Coronary artery (tissue), 2 donors: Measurements from ENCODE around the gene TTC34.
"Not testable (repeated sequence)": the region's sequence is repeated elsewhere in the genome, so short reads cannot be mapped to it uniquely, and the experiment has no call there.

Experiments used
- DNase-seq: peaks from one replicate; pipeline ENCODE4 v3.0.0-alpha.2; 2017; ENCODE audit warnings: low spot score
- H3K27ac ChIP-seq, 2 donors: fragments of 200-600 bp; sonication (generic); one replicate each; pipeline ENCODE4 v1.5.1; 2016 to 2019
- H3K4me3 ChIP-seq: fragments of 200-600 bp; sonication (generic); 2 replicates; pipeline ENCODE4 v1.5.1; 2016; ENCODE audit warnings: mild to moderate bottlenecking, moderate library complexity
- TF ChIP-seq, protein P1 (sequence below): fragments of 200-600 bp; sonication (generic); IDR thresholded peaks from one replicate; pipeline ENCODE4 v1.5.1; 2019; ENCODE audit warnings: antibody characterized with exemption

TTC34 gene

DNA sequence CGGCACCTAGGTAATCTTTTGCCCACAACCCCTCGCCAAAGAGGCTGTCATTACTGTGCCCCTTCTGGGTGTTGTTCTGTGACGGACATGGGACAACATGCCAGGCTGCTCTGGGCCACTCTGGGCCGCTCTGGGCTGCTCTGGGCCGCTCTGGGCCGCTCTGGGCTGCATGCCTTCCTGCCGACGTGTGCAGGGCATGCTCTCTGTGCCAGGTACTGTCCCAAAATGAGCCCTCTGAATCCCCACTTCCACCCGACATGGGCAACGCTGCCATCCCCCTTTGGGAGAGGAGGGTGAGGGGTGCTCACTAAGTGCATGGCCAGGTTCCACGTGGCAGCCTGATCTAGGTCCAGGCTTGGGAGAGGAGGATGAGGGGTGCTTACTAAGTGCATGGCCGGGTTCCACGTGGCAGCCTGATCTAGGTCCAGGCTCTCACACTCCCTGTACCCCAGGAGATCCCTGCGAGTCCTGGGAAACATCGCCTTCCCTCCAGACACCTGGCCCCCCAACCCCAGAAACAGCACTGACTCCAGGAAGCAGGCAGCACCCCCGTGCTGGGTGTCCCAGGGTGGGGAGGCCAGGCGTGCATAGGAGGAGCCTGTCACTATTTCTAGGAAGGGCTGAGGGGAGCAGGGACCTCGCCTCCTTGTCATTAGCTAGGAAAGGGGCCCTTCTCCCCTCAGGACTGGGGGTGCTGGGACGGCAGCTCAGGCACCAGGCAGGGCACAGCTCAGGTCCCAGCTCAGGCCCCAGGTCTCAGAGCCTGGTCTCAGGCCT is 16.5 kb downstream of the TTC34 start:
- H3K4me3 ChIP-seq, result no peak overlapping the region
- H3K27ac ChIP-seq, result no peak overlapping the region
- TF ChIP-seq, protein P1, sequence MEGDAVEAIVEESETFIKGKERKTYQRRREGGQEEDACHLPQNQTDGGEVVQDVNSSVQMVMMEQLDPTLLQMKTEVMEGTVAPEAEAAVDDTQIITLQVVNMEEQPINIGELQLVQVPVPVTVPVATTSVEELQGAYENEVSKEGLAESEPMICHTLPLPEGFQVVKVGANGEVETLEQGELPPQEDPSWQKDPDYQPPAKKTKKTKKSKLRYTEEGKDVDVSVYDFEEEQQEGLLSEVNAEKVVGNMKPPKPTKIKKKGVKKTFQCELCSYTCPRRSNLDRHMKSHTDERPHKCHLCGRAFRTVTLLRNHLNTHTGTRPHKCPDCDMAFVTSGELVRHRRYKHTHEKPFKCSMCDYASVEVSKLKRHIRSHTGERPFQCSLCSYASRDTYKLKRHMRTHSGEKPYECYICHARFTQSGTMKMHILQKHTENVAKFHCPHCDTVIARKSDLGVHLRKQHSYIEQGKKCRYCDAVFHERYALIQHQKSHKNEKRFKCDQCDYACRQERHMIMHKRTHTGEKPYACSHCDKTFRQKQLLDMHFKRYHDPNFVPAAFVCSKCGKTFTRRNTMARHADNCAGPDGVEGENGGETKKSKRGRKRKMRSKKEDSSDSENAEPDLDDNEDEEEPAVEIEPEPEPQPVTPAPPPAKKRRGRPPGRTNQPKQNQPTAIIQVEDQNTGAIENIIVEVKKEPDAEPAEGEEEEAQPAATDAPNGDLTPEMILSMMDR, result no peak
- DNase-seq, result peak; percentile 54

DNA sequence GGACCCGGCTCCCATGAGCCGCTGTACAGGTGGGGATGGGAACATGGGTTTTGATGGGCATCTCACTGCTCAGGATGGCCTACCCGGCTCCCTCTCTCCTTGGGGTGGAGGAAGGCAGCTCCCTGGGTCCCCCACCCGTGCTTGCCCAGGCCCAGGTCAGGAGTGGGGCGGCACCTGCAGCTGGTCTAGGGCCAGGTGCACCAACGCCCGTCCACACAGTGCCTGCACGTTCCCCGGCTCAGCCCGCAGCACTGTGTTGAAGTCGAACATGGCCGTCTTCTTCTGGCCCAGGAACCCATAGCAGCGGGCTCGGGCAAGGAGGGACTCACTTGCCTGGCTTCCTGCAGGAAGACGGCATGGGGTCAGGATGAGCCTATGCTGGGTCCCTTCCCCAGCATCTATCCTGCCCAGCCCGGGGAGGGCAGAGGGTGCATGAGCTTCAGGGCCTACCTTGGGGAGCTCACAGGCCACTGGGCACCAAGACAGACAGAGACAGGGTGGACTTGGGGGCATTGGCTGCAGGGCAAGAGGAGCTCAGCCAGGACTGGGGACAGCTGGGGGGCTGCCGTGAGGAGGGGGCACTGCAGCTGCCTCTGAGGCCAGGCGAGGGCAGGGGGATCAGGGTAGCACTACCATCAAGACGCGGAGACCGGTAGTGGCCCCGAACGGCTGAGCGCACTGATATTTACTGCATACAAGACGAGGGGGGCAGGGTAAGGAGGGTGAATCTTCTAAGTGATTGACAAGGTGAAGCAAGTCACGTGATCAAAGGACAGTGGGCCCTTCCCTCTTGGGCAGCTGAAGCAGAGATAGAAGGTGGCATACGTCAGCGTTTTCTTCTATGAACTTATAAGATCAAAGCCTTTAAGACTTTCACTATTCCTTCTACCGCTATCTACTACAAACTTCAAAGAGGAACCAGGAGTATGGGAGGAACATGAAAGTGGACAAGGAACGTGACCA is 17.8 kb downstream of the TTC34 start:
- Histone ChIP-seq H3K4me3 (no peak overlapping the region), H3K27ac (no peak overlapping the region)
- DNase-seq, result peak; percentile 46
- TF ChIP-seq, protein P1, result no peak

DNA sequence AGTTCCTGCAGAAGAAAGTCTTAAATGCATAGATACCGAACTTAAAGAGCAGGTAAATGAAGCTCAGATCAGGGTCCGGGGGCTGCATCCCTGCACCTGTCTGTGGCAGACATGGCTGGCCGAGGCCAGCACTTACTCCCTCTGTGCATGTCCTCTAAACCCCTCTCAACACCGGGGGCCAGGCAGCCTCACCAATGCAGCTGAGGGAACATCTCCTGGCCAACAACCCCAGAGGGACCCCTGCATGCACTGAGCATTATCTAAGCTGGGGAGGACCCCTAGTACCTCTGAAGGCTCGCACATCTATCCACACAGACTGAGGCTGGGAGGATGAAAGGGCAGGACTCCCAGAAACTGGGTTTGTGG is 18.4 kb downstream of the TTC34 start:
- TF ChIP-seq, protein P1, result no peak
- no peak for DNase-seq
- no peak overlapping the region for H3K4me3 ChIP-seq
- H3K27ac ChIP-seq, result no peak overlapping the region

DNA sequence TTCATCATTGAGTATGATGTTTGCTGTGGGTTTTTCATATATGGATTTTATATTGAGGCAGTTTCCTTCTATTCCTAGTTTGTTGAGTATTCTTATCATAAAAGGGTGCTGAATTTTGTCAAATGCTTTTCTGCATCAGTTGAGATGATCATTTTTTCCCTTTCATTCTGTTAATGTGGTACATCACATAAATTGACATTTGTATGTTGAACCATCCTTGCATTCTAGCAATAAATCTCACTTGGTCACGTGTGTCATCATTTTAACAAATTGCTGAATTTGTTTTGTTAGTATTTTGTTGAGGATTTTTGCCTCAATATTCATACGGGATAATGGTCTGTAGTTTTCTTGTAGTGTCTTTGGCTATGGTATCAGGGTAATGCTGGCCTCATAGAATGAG is 19.9 kb downstream of the TTC34 start:
- no peak overlapping the region for H3K27ac ChIP-seq
- DNase-seq, result no peak
- no peak overlapping the region for H3K4me3 ChIP-seq
- TF ChIP-seq, protein P1, result no peak

DNA sequence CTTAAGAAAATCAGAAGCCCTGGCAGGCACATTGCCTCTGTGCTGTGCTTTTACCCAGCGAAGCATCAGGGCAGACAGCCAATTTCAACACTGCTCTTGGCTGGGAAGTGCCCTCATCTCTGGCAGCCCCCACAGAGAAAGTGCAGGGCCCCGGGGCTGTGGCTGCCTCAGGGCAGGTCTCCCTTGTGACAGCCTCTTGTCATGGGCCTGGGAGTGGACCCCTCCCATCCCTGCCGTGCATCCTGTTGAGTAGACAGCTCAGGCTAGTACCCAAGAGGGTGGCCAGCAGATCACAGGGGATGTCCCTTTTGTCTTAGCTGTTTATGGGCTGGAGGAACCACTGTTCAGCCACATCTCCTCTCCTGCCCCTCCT is 23.3 kb downstream of the TTC34 start:
- TF ChIP-seq, protein P1, result no peak
- no peak overlapping the region for H3K27ac ChIP-seq
- peak; percentile 62 for DNase-seq
- H3K4me3 ChIP-seq, result no peak overlapping the region

DNA sequence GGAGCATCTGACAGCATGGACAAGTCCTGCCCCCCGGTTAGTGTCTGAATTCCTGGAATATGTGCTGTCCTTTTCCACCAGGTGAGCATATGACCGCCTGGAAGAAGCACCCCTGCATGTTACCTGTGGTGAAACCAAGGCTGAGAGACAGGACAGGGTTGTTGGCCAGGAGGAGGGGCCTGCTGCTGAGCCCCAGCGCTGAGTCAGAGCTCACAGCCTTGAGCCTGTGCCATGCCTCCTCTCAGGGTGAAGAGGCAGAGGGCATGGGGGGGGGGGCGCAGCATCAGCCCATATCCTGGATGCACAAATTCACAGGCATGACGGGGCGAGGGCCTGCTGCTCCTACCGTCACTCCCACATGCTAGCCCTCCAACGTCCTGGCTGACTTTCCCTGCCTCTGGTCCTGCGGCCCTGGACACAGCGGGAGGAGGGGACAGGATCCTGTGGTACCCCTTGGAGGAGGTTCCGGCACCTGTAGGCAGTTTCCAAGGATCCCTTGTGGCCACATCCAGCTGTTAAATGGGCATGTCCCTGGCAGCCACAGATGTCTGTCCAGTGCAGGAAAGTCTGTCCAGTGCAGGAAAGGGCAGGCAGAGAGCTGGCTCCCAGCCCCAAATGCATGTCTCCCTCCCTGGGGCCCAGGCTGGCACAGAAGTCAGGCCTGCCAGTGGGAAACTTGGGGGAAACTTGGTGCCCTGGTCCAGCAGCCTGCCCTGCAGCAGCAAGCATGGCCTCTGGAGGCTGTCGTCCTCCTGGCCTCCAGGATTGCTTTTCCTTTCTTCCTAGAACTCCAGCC is 23.9 kb downstream of the TTC34 start:
- Histone ChIP-seq H3K27ac (no peak overlapping the region), H3K4me3 (no peak overlapping the region)
- TF ChIP-seq, protein P1, result no peak
- no peak for DNase-seq

DNA sequence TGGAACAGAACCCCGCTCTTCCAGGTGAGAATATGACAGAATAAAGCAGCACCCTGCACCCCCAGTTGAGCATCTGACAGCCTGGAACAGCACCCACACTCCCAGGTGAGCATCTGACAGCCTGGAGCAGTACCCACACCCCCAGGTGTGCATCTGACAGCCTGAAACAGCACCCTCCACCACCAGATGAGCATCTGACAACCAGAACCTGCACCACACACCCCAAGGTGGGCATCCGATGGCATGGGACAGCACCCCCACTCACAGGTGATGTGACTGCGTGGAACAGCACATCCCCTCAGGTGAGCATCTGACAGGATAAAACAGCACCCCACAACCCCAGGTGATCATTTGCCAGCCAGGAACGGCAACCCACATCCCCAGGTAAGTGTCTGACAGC is 26.2 kb downstream of the TTC34 start:
- H3K4me3 ChIP-seq, H3K27ac ChIP-seq, DNase-seq: not testable (repeated sequence)

DNA sequence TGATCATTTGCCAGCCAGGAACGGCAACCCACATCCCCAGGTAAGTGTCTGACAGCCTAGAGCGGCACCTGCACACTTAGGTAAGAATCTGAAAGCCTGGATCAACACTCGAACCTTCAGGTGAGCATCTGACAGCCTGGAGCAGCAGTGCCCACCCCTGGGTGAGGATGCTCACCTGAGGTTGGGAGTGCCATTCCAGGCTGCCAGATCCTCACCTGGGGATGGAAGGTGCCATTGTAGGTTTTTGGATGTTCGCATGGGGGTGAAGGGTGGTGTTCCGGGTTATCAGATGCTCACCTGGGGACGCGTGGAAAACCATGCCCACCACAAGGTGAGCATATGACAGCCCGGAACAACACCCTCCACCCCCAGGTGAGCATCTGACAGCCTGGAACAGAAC is 33.4 kb downstream of the TTC34 start:
- DNase-seq, result not testable (repeated sequence)

DNA sequence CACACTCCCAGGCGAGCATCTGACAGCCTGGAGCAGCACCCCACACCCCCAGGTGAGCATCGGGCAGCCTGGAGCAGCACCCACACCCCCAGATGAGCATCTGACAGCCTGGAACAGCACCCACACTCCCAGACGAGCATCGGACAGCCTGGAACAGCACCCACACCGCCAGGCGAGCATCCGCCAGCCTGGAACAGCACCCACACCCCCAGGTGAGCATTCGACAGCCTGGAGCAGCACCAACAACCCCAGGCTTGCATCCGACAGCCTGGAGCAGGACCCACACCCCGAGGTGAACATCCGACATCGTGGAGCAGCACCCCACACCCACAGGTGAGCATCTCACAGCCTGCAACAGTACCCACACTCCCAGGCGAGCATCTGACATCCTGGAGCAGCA is 42.1 kb downstream of the TTC34 start:
- not testable (repeated sequence) for H3K4me3 ChIP-seq, H3K27ac ChIP-seq
- peak; percentile 71 for DNase-seq

More for the DNA sequence above, 33.4 kb downstream of the TTC34 start:
- not testable (repeated sequence) for H3K4me3 ChIP-seq, H3K27ac ChIP-seq

DNA sequence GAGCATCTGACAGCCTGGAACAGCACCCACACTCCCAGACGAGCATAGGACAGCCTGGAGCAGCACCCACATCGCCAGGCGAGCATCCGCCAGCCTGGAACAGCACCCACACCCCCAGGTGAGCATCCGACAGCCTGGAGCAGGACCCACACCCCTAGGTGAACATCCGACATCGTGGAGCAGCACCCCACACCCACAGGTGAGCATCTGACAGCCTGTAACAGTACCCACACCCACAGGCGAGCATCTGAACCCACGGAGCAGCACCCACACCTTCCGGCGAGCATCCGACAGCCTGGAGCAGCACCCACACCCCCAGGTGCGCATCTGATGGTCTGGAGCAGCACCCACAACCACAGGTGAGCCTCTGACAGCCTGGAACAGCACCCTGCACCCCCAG is 44.0 kb downstream of the TTC34 start:
- DNase-seq, H3K4me3 ChIP-seq: not testable (repeated sequence)

DNA sequence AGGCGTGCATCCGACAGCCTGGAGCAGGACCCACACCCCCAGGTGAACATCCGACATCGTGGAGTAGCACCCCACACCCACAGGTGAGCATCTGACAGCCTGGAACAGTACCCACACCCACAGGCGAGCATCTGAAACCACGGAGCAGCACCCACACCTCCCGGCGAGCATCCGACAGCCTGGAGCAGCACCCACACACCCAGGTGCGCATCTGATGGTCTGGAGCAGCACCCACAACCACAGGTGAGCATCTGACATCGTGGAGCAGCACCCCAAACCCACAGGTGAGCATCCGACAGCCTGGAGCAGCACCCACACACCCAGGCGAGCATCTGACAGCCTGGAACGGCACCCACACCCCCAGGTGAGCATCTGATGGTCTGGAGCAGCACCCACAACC is 46.1 kb downstream of the TTC34 start:
- DNase-seq, H3K4me3 ChIP-seq, H3K27ac ChIP-seq: not testable (repeated sequence)

More for the DNA sequence above, 44.0 kb downstream of the TTC34 start:
- H3K27ac ChIP-seq, result not testable (repeated sequence)
